Erythroblast (primary cell): ENCODE results near the gene ROBO2.

Experiments
- GATA1 ChIP-seq: IDR thresholded peaks from 2 replicates; pipeline ENCODE4 v1.6.1; 2011; ENCODE audit warnings: low read depth, mild to moderate bottlenecking, control low read depth, low read length, moderate library complexity
- POLR2A ChIP-seq: IDR thresholded peaks from 2 replicates; pipeline ENCODE4 v1.6.1; 2011; ENCODE audit warnings: mild to moderate bottlenecking, low read length

DNA sequence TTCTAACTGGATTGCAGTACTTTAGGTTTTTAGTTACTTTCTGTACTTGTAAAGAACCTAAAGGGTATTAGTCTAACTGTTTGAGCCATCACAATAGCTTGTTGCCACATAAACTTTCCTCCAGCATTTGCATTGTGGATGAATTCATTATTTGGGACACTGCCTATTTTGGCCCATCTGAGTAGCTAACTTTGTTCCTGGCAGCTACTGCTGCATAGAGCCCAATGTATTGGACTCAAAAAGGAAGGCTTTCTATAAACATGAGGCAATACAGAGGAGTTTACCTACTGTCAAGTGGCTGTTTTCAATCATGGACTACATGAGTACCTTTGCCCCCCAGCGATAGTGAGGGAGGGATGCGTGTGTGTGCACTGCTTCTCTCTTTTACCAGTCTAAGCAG lies 1.9 kb downstream of the ROBO2 start:
- TF ChIP-seq POLR2A (no peak), GATA1 (no peak)
